Choroid plexus epithelial cell (primary cell): ENCODE measurements around the gene DNPH1.

Experiments
- DNase-seq: peaks from one replicate; pipeline ENCODE4 v3.0.0-alpha.2; 2010; ENCODE audit warnings: low read depth
- H3K4me3 ChIP-seq: 2 replicates; pipeline ENCODE4 v1.5.1; 2011; ENCODE audit warnings: low read depth, mild to moderate bottlenecking, control low read depth, low read length, moderate library complexity
- CTCF ChIP-seq: conservative IDR thresholded peaks from 2 replicates; pipeline ENCODE4 v1.5.1; 2011; ENCODE audit warnings: low read depth, mild to moderate bottlenecking, control low read depth, inconsistent platforms, low read length, moderate library complexity

Gene DNPH1

DNA sequence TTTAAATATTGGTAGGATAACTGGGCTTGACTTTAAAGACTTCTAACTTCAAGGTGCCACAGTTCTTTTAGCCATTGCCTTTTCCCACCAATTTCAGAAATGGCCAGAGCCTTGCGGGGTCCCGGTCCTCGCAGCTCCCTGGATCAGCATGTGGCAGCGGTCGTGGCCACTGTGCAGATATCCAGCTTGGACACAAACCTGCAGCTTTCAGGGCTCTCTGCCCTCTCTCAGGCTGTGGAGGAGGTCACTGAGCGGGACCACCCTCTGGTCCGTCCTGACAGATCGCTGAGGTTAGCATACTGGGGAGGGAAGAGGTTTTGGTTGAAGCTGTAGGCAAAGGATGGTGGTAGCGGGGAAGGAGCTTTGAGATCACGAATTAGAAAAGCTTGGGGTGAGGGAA lies 40.9 kb downstream of the DNPH1 start:
- no peak overlapping the region for H3K4me3 ChIP-seq
- no peak for TF ChIP-seq CTCF

DNA sequence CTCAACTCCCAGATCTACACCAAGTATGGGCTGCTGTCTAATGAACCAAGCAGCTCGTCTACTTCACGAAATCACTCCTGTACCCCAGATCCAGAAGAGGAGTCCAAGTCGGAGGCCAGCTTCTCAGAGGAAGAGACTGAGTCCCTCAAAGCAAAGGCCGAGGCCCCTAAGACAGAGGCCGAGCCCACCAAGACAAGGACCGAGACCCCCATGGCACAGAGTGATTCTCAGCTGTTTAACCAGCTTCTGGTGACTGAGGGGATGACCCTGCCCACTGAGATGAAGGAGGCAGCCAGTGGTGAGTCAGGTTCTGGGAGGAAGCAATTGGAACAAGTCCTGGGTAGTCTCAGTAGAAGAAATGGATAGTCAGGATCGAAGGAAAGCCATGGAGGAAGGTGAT lies 41.5 kb downstream of the DNPH1 start:
- no peak for TF ChIP-seq CTCF
- H3K4me3 ChIP-seq: no peak overlapping the region
- no peak for DNase-seq

More for the DNA sequence above, 40.9 kb downstream of the DNPH1 start:
- DNase-seq: no peak

DNA sequence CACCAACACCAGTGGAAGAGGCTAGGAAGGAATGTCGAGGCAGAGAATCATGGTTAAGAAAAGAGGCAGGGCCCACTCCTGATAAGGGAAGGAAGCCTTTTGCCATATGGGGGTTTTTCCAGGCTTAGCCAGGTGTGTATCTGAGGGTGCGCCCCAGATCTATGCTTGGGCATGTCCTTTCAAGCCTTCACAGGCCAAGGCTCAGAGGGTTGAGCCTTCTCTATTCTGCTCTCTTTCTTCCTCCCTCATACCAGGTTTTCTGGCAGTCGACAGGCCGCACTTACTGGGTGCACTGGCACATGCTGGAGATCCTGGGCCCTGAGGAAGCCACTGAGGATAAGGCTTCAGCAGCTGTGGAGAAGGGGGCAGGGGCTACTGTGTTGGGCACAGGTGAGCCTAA lies 42.6 kb downstream of the DNPH1 start:
- DNase-seq: no peak
- H3K4me3 ChIP-seq: no peak overlapping the region
- no peak for TF ChIP-seq CTCF

GRCh38 chr6:43186019-43186418 lies 43.3 kb downstream of the DNPH1 start:
- DNase-seq: no peak

GRCh38 chr6:43185391-43185985 lies 43.8 kb downstream of the DNPH1 start:
- DNase-seq: no peak
- no peak overlapping the region for H3K4me3 ChIP-seq
- no peak for TF ChIP-seq CTCF

More at GRCh38 chr6:43186019-43186418, 43.3 kb downstream of the DNPH1 start:
- no peak for TF ChIP-seq CTCF
- no peak overlapping the region for H3K4me3 ChIP-seq

DNA sequence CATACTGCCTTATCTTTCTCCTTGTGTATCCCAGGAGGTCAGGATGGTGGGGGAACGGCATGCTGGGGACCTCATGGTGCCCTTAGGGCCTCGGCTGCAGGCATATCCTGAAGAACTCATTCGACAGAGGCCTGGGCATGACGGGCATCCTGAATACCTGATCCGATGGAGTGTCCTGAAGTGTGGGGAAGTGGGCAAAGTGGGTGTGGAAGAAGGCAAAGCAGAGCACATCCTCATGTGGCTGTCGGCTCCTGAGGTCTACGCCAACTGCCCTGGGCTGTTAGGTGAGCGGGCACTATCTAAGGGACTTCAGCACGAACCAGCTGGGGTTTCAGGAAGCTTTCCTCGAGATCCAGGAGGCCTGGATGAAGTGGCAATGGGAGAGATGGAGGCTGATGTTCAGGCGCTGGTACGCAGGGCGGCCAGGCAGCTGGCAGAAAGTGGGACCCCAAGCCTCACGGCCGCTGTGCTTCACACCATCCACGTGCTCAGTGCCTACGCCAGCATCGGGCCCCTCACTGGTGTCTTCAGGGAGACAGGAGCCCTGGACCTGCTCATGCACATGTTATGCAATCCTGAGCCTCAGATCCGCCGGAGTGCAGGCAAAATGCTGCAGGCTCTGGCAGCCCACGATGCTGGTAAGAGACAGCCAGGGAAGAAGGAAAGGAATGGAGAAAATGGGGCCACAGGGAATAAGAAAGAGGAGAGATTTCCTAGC lies 44.9 kb downstream of the DNPH1 start:
- DNase-seq: no peak
- TF ChIP-seq CTCF: no peak
- no peak overlapping the region for H3K4me3 ChIP-seq

- DNase-seq: no peak
- no peak for TF ChIP-seq CTCF
- no peak overlapping the region for H3K4me3 ChIP-seq
Observed at GRCh38 chr6:43183441-43183840, 45.8 kb downstream of the DNPH1 start.
